ENCODE data around the gene FAM241B.

- no peak for TF ChIP-seq CTCF (IDR thresholded peaks at IDR 0.05; ENCODE audit: low read length)
- TF ChIP-seq EZH2 (optimal IDR thresholded peaks at IDR 0.05; ENCODE audit: low read depth, low read length): no peak
These were observed 21.0 kb upstream of the FAM241B start for GRCh38 chr10:69609077-69609476.

All from MM.1S (cell line).